MM.1S (cell line): ENCODE measurements around the gene OCIAD2.
"Not testable (repeated sequence)": the region's sequence is repeated elsewhere in the genome, so short reads cannot be mapped to it uniquely, and the experiment has no call there.

Experiments used
- DNase-seq: peaks from one replicate; pipeline ENCODE4 v3.0.0-alpha.2; 2015
- H2AFZ ChIP-seq: fragments of 300-600 bp; sonication (generic); 2 replicates; pipeline ENCODE4 v1.6.0; 2016; ENCODE audit warnings: antibody characterized with exemption, low read length
- H3F3A ChIP-seq: fragments of 300-600 bp; sonication (generic); 2 replicates; pipeline ENCODE4 v1.6.1; 2016; ENCODE audit warnings: mild to moderate bottlenecking, antibody characterized with exemption, low read length, moderate library complexity, mixed read lengths; ENCODE audit not compliant: insufficient read depth
- H3K27ac ChIP-seq: fragments of 300-600 bp; sonication (generic); 2 replicates; pipeline ENCODE4 v1.5.1; 2016; ENCODE audit warnings: mild to moderate bottlenecking, low read length
- H3K27me3 ChIP-seq: fragments of 300-600 bp; sonication (generic); replicated peaks from 2 replicates; pipeline ENCODE4 v1.6.0; 2016; ENCODE audit warnings: low read length; ENCODE audit not compliant: insufficient read depth
- H3K36me3 ChIP-seq: fragments of 300-600 bp; sonication (generic); replicated peaks from 2 replicates; pipeline ENCODE4 v1.6.1; 2016; ENCODE audit warnings: mild to moderate bottlenecking, low read length, mixed read lengths; ENCODE audit not compliant: insufficient read depth
- H3K4me1 ChIP-seq: fragments of 300-600 bp; sonication (generic); 2 replicates; pipeline ENCODE4 v1.6.1; 2016; ENCODE audit warnings: low read length, mixed read lengths
- H3K4me2 ChIP-seq: fragments of 300-600 bp; sonication (generic); 2 replicates; pipeline ENCODE4 v1.6.0; 2016; ENCODE audit warnings: low read depth, low read length
- H3K4me3 ChIP-seq: fragments of 300-600 bp; sonication (generic); 2 replicates; pipeline ENCODE4 v1.5.1; 2016; ENCODE audit warnings: low read length, mixed read lengths
- H3K79me2 ChIP-seq: fragments of 300-600 bp; sonication (generic); 2 replicates; pipeline ENCODE4 v1.6.1; 2016; ENCODE audit warnings: mixed run types, low read length, mixed read lengths
- H3K9ac ChIP-seq: fragments of 300-600 bp; sonication (generic); 2 replicates; pipeline ENCODE4 v1.6.1; 2016; ENCODE audit warnings: low read length, mixed read lengths
- H3K9me2 ChIP-seq: fragments of 300-600 bp; sonication (generic); replicated peaks from 2 replicates; pipeline ENCODE4 v1.6.1; 2016; ENCODE audit warnings: mild to moderate bottlenecking, low read length, mixed read lengths; ENCODE audit not compliant: insufficient read depth
- H3K9me3 ChIP-seq: fragments of 300-600 bp; sonication (generic); replicated peaks from 2 replicates; pipeline ENCODE4 v1.6.1; 2016; ENCODE audit warnings: mild to moderate bottlenecking, low read length, mixed read lengths; ENCODE audit not compliant: insufficient read depth
- H4K20me1 ChIP-seq: fragments of 300-600 bp; sonication (generic); 2 replicates; pipeline ENCODE4 v1.6.1; 2016; ENCODE audit warnings: mild to moderate bottlenecking, low read length, moderate library complexity, mixed read lengths; ENCODE audit not compliant: insufficient read depth
- CTCF ChIP-seq: fragments of 300-600 bp; sonication (generic); IDR thresholded peaks from 2 replicates; pipeline ENCODE4 v1.5.1; 2016; ENCODE audit warnings: antibody characterized with exemption, low read length, mixed read lengths
- EZH2 ChIP-seq: fragments of 300-600 bp; sonication (generic); optimal IDR thresholded peaks from 2 replicates; pipeline ENCODE3; 2017; ENCODE audit warnings: low read depth, mild to moderate bottlenecking, antibody characterized with exemption, low read length, mixed read lengths
- EZH2phosphoT487 ChIP-seq: fragments of 300-600 bp; sonication (generic); IDR thresholded peaks from 2 replicates; pipeline ENCODE4 v1.6.1; 2018; ENCODE audit warnings: antibody characterized with exemption, low read length

The OCIAD2 gene

GRCh38 chr4:48930654-48931053 is 24.1 kb upstream of the OCIAD2 start:
- H3K79me2 ChIP-seq, result no peaks in the 10 kb centered on the region
- H3K27ac ChIP-seq, result no peak overlapping the region
- no peaks in the 10 kb centered on the region for H3F3A ChIP-seq
- DNase-seq, result no peak
- no peak overlapping the region for H2AFZ ChIP-seq
- no peaks in the 10 kb centered on the region for H3K27me3 ChIP-seq
- no peak overlapping the region for H3K9ac ChIP-seq
- H3K4me1 ChIP-seq, result no peaks in the 10 kb centered on the region
- H4K20me1 ChIP-seq, result no peaks in the 10 kb centered on the region
- no peak for TF ChIP-seq EZH2phosphoT487
- no peak for TF ChIP-seq EZH2
- no peak for TF ChIP-seq CTCF
- no peaks in the 10 kb centered on the region for H3K36me3 ChIP-seq
- H3K4me2 ChIP-seq, result no peak overlapping the region
- H3K9me3 ChIP-seq, result no peaks in the 10 kb centered on the region
- H3K4me3 ChIP-seq, result no peak overlapping the region
- no peaks in the 10 kb centered on the region for H3K9me2 ChIP-seq

- H3K27me3 ChIP-seq, result no peaks in the 10 kb centered on the region
- DNase-seq, result no peak
- H3F3A ChIP-seq, result no peaks in the 10 kb centered on the region
- H3K4me3 ChIP-seq, result no peak overlapping the region
- H3K4me2 ChIP-seq, result no peak overlapping the region
- H2AFZ ChIP-seq, result no peak overlapping the region
- H3K36me3 ChIP-seq, result no peaks in the 10 kb centered on the region
- H3K9me2 ChIP-seq, result no peaks in the 10 kb centered on the region
- no peak for TF ChIP-seq EZH2phosphoT487
- no peak for TF ChIP-seq EZH2
- TF ChIP-seq CTCF, result no peak
- no peaks in the 10 kb centered on the region for H3K4me1 ChIP-seq
- no peaks in the 10 kb centered on the region for H3K79me2 ChIP-seq
- H4K20me1 ChIP-seq, result no peaks in the 10 kb centered on the region
- H3K9me3 ChIP-seq, result no peaks in the 10 kb centered on the region
- no peak overlapping the region for H3K27ac ChIP-seq
- no peak overlapping the region for H3K9ac ChIP-seq
These were observed 17.8 kb upstream of the OCIAD2 start for GRCh38 chr4:48924416-48924815.

GRCh38 chr4:48923065-48923464 is 16.5 kb upstream of the OCIAD2 start:
- not testable (repeated sequence) for DNase-seq, H3K4me3 ChIP-seq, H3K9me3 ChIP-seq, H3F3A ChIP-seq, H3K4me2 ChIP-seq, H3K36me3 ChIP-seq, H3K9ac ChIP-seq, H3K27ac ChIP-seq, H3K4me1 ChIP-seq, H4K20me1 ChIP-seq, H3K27me3 ChIP-seq, H2AFZ ChIP-seq, H3K9me2 ChIP-seq, H3K79me2 ChIP-seq

GRCh38 chr4:48914311-48914710 is 7.7 kb upstream of the OCIAD2 start:
- no peak overlapping the region for H3K4me3 ChIP-seq
- no peak overlapping the region for H2AFZ ChIP-seq
- H3K36me3 ChIP-seq, result no peaks in the 10 kb centered on the region
- H3K9me2 ChIP-seq, result no peaks in the 10 kb centered on the region
- H3K79me2 ChIP-seq, result no peaks in the 10 kb centered on the region
- TF ChIP-seq EZH2 (no peak), CTCF (no peak), EZH2phosphoT487 (no peak)
- H3K9ac ChIP-seq, result no peak overlapping the region
- no peak overlapping the region for H3K27ac ChIP-seq
- DNase-seq, result no peak
- no peaks in the 10 kb centered on the region for H3K9me3 ChIP-seq
- H3K27me3 ChIP-seq, result no peaks in the 10 kb centered on the region
- no peak overlapping the region for H3K4me2 ChIP-seq
- H3K4me1 ChIP-seq, result no peaks in the 10 kb centered on the region
- no peaks in the 10 kb centered on the region for H4K20me1 ChIP-seq
- H3F3A ChIP-seq, result no peaks in the 10 kb centered on the region
